DMS153 treated with DMSO at 0.1 percent for 48 hours (cell line): ENCODE data around the gene EEF2.
"Not testable (repeated sequence)": the region's sequence is repeated elsewhere in the genome, so short reads cannot be mapped to it uniquely, and the experiment has no call there.

Experiments used
- DNase-seq: peaks from one replicate; lab custom pipeline; 2025; ENCODE audit not compliant: unreplicated experiment; lab: John Stamatoyannopoulos, UW

Gene EEF2

GRCh38 chr19:4015705-4016402, 30.6 kb upstream of the EEF2 start:
- DNase-seq, result no peak

GRCh38 chr19:4014541-4015491, 29.6 kb upstream of the EEF2 start:
- DNase-seq, result no peak

- DNase-seq, result no peak
Observed at GRCh38 chr19:4013886-4014540, 28.8 kb upstream of the EEF2 start.

DNA sequence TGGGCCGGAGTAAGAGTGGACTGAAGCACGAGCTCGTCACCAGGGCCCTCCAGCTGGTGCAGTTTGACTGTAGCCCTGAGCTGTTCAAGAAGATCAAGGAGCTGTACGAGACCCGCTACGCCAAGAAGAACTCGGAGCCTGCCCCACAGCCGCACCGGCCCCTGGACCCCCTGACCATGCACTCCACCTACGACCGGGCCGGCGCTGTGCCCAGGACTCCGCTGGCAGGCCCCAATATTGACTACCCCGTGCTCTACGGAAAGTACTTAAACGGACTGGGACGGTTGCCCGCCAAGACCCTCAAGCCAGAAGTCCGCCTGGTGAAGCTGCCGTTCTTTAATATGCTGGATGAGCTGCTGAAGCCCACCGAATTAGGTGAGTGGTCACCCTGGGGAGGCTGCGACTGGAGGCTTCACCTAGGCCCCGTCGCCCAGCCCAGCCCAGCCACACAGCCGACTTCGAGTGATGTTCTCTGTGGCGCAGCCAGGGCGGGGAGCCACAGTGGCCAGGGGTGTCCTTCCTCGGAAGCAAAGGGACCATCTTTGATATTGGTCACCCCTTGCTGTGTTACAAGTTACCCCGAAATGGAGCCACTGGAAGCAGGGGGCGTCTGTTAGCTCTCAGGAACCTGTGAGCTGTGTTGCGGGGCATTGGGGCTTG, 27.8 kb upstream of the EEF2 start:
- no peak for DNase-seq

DNA sequence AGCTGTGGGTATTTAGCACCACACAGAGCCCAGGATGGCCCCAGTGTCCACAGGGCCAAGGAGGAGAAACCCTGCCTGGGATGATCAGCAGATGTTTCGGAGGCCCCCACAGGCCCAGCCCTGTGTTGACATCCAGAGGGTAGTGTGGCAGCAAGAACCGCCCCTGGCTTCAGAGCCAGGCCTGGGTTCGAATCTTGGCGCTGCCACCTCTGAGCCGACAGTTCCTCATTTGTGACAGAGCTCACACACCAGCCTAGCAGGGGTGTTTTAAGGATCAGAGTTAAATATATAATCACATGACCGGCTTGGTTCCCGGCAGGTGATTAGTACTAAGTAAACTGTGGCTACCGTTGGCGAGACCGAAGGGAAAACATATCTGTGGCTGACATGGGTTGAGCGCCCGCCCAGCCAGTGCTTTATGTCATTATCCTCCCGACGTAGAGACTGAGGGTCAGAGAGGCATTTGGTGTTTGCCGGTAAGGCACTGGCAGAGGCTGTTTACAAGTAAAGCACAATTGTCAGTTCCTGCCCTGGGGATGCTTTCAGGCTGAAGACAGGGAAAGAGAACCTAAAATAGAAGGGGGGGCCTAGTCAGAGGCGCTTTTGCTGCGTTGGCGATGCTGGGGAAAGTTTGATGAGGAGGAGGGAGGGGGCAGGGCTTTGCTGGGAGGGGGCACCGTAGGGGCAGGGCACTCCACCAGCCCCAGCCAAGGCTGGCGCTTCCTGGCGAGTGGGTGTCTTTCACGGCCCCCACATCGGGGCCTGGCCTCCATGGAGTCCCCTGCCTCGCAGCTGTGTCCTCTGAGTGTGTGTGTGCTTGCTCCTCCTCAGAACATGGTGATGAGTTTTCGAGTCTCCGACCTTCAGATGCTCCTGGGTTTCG, 27.1 kb upstream of the EEF2 start:
- peak; percentile 4 for DNase-seq

- not testable (repeated sequence) for DNase-seq
Observed at GRCh38 chr19:4011430-4011829, 26.2 kb upstream of the EEF2 start.

- DNase-seq, result no peak
Observed at GRCh38 chr19:4010808-4011110, 25.5 kb upstream of the EEF2 start.

DNA sequence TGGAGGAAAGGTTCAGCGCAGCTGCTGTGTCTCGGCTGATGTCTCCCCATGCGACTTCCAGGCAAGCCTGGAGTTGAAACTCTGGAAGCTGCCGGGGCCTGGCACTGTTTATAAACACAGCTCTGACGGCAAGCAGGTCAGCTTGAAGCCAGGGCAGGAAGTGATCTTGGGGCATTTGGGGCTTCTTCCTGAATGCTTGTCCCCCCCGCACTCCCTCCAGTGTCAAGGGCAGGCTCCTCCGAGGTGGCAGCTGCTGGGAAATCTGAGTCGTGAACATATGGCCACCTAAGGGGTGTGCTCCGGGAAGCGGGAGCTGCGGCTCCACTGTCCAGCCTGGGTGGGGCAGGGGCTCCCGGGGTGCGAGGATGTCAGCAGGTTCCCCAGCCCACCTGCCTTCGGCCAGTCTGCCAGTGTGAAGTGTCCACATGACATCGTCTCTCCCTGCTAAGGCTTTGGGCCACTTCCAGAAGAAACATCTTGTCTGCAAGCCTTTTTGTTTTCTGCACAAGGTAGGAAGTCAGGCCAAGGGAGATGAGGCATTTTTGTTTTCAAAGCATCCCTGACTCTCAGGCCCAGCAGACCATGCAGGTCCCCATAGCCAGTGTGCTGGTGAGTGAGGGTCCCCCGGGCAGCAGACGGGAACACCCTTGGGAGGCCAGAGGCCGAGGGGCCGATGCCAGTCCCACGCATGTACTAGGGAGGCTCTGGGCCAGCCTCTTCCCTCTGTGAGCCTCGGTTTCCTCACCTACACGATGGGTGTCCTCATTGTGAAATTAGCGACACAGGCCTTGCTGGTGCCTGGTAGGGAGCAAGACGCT, 24.9 kb upstream of the EEF2 start:
- DNase-seq, result no peak

DNA sequence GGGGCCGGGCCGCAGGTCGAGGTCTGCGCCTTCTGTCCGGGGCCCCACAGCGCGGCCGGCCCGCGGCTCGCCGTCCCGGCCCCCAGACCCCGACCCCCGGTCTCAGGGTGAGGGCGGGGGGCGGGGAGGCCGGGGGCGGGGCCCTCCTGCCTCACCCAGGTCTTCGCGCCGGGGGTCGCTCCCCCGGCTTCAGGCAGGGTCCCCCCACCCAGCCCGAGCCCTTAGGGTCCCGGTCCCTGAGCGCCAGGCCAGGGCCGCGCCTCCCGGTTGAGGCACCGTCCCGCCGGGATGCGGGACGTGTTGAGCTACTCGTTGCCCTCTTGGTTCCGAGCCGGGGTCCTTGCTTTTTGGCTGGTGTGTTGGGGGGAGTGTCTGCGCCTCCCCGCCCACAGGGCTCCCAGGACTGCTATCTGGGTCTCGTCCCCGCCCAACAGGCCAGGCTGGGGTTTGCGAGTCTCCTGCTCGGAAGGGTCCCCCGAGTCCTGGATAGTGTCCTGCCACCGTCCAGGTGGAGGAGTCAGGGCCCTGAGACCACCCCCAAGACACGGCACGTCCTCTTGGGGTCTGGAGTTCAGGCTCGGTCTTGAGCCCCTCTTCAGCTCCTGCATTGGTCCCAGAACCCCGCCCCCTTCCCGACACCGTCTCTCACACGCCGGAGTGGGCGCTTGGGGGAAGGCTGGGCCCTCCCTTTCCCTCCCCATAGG, 22.7 kb upstream of the EEF2 start:
- no peak for DNase-seq

DNA sequence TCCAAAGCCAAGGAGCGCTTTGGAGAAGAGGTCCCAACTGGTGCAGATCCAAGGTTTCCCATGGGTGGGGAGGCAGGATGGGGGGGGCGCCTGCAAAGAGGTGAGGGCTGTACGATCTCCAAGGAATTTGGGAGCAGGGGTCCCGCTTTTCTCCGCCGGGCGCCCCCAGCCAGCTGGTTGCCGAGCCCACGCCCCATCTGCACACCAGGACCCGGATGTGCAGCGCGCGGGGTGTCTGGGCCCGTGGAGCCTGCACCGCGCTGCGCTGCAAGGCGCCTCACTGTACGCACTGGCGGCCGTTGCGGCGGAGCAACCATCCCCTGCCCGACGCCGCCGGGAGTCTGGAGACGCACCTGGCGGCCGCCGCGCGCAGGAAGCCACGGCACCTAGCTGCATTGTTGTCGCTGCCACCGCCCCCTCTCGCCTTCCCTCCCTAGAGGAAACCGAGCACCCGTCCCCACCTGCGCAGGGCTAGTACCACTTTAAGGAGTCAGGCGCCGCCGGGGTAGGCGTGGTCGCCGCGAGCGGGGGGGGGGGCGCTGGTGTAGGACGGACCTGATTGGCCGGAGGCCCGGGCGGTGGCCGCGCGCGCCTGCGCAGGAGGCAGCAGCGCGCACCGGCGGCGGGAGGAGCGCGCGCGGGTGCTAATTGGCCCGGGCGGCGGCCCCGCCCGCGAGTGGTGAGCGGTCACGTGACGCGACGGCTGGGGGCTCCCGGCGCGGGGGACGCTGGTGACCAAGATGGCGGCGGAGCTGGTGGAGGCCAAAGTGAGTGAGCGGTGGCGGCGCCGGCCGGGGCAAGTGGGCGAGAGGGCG, 22.0 kb upstream of the EEF2 start, which contains the start of gene PIAS4:
PIAS4 (plus strand) TSS at position 716 of the 815 bp plus-strand sequence; CDS start at position 741, 25 bp downstream.
- peak; percentile 92 for DNase-seq

DNA sequence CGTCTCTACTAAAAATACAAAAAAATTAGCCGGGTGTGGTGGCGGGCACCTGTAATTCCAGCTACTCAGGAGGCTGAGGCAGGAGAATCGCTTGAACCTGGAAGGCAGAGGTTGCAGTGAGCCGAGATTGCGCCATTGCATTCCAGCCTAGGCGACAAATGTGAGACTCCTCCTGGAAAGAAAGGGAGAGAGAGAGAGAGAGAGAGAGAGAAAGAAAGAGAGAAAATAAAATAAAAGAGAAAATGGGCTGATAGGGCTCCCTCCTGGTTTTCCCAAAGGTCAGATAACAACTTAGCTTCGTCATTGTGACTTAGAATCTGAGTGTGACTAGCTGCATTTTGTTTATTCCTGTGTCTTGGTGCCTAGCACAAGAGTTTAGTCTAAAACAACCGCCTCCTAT, 20.2 kb upstream of the EEF2 start:
- DNase-seq, result not testable (repeated sequence)

GRCh38 chr19:4000798-4001197, 15.5 kb upstream of the EEF2 start:
- DNase-seq, result not testable (repeated sequence)

GRCh38 chr19:3998667-3999412, 13.6 kb upstream of the EEF2 start:
- DNase-seq, result not testable (repeated sequence)

DNA sequence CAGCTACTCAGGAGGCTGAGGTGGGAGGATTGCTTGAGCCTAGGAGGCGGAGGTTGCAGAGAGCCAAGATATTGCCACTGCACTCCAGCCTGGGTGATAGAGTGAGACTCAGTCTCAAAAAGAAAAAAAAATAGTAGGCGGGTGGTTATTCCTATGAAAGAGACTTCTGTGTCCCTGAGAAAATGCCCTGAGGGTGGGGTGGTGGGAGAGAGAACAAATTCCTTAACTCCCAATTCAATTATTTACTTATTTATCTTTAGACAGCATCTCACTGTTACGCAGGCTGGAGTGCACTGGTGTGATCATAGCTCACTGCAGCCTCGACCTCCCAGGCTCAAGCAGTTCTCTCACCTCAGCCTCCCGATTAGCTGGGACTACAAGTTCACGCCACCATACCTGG, 10.3 kb upstream of the EEF2 start:
- no peak for DNase-seq

- DNase-seq, result no peak
Observed at GRCh38 chr19:3990815-3991117, 5.5 kb upstream of the EEF2 start.

DNA sequence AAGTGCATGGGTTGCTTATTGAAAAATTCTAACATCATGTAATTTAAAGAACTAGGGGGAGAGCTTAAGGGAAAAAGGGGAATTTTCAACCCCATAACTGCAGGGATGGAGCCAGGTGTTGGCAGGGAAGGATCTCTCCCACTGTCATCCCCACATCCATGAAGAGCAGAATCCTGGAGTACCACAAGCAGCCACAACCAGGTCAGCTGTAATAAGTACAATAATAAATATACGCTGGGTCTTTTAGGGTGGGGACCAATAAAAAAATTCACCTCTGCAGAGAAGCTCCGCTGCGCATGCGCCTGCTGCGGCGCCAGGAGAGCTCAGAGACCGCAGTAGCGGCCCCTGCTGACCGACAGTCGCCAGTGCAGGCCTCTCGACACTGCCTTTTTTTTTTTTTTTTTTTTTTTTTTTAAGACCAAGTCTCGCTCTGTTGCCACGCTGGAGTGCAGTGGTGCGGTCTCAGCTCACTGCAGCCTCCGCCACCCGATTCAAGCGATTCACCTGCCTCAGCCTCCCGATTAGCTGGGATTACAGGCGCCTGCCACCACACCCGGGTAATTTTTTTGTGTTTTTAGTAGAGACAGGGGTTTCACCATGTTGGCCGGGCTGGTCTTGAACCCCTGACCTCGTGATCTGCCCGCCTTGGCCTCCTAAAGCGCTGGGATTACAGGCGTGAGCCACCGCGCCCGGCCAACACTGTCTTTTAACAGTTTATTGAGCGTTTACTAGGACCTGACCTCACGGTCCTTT, 2.5 kb upstream of the EEF2 start:
- DNase-seq, result peak; percentile 77
